Lung microvascular endothelial cell (primary cell): ENCODE results near the gene TFPT. TPM values are rescaled to one million over a fixed set of nuclear protein-coding genes. Genes with fewer than 3 reads are reported as not detected.
"Not testable (repeated sequence)": the region's sequence is repeated elsewhere in the genome, so short reads cannot be mapped to it uniquely, and the experiment has no call there.

Experiments used
- DNase-seq, 2 donors: peaks; one replicate each; pipeline versions ENCODE4 v3.0.0 to v3.0.0-alpha.2; 2010; ENCODE audit warnings: low read depth in 2 of 2
- total RNA-seq: library from RNA; depleted of rRNA; stranded (reverse); fragments of >200 nt; gene quantifications from 2 replicates; pipeline ENCODE4 v1.2.1, GENCODE V29; 2014

The TFPT gene
- total RNA-seq, 1 donor from 2014 or later: 27.4 TPM

DNA sequence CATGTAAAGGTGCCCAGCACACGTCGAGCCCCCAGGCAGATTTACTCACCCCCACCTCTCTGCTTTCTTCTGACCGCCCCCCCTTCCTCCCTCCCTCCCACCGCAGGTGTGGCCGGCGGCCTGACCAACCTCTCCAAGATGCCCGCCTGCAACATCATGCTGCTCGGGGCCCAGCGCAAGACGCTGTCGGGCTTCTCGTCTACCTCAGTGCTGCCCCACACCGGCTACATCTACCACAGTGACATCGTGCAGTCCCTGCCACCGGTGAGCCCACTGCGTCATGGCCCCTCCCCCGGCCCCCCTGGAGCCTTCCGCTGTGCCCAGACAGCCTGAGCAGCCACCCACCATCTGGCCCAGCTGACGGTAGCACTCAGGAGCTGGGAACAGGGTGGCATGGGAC lies 8.9 kb upstream of the TFPT start:
- no peak for DNase-seq

DNA sequence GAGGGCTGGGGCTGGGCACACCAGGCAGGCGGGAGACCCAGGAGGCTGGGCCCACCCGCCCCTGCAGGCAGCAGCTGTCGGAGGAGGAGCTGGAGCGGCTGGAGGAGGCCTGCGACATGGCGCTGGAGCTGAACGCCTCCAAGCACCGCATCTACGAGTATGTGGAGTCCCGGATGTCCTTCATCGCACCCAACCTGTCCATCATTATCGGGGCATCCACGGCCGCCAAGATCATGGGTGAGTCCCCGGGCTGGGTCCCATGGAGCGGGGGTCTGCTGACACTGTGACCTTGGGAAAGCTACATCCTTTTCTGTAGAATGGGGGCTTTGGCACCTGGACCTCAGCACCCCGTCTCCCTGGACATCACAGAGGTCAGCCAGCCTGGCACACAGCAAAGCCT lies 8.2 kb upstream of the TFPT start:
- no peak for DNase-seq

DNA sequence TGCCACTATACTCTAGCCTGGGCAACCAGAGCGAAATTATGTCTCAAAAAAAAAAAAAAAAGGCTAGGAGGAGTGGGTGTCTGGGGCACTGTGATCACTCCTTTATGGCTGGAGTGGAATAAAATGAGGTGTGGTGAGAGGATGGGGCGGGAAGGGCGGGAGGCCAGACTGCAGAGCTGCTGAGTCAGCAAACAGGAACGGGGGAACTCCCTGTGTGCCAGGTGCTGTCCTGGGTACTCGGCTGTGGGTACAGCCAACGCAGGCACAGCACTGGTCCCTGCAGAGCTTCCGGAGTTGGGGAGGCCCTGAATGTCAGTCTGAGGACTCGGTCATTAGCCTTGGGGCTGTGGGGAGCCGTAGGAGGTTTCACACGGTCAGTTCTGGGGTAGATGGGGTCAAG lies 5.8 kb upstream of the TFPT start:
- DNase-seq: no peak

DNA sequence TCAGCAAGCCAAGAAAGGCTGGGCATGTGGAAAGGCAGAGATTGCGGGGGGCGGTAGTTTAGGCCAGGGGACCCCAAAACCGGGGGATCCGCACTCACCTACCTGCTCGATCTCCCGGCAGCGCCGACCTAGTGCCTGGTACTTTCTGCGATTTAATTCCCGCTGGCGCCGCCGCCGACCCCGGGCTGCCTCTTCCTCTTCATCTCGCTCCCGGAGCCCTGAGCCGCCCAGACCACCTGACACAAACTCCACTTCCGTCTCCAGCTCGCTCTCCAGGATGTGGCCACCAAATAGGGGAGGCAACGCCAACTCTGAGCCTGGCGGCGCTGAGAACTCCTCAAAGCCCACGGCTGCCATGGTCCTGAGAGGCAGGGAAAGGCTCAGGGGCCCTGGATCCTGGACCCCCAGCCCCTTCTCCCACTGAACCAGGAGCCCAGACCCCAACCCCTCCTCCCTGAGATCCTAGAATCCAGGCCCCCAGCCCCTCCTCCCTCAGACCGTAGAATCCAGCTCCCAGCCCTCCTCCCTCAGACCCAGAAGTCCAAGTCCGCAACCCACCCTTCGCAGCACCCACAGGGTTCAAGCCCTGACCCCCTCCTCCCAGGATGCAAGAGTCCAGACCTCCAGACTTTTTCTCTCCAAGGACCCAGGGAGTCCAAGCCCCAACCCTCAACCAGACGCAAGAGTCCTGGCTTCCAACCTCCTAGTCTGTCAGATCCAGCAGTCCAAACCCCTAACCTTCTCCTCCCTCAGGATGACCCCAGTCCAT lies 933 bp downstream of the TFPT start:
- peak; percentile 70 to 72 for DNase-seq

DNA sequence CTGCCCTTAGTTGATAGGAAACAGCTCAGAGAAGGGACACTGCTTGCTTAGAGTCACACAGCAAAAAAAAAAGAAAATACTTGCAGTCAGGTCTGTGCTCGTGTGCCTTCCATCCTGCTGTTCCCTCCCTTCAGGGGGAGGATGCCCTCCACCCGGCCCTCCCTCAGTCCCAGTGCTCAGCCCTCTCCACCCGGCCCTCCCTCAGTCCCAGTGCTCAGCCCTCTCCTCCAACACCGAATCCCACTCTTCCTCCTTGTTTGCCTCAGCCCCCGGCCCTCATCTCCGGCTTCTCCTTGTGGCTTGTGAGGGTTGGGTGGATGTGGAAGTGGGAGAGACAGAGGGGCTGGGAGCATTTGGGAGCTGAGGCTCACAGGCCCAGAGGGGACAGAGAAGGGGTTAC lies 5.8 kb downstream of the TFPT start:
- DNase-seq: no peak

DNA sequence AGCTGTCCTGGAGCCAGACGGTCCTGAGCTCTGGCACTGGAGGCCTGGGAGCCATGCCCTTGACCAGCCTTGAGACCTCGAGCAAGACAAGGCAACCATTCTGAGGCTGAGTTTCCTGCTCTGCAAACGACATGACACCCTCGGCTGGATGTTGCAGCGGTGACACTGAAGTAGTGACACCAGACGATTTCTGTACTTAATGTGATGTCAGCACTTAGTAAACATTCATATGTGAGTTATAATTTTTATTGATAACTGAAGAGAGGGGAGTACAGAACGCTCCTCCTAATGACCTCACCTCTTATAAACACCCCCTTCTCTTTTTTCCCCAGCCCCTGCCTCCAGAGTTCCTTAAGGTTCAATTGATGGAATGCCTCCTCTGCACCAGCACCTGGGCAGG lies 7.0 kb downstream of the TFPT start:
- no peak for DNase-seq

DNA sequence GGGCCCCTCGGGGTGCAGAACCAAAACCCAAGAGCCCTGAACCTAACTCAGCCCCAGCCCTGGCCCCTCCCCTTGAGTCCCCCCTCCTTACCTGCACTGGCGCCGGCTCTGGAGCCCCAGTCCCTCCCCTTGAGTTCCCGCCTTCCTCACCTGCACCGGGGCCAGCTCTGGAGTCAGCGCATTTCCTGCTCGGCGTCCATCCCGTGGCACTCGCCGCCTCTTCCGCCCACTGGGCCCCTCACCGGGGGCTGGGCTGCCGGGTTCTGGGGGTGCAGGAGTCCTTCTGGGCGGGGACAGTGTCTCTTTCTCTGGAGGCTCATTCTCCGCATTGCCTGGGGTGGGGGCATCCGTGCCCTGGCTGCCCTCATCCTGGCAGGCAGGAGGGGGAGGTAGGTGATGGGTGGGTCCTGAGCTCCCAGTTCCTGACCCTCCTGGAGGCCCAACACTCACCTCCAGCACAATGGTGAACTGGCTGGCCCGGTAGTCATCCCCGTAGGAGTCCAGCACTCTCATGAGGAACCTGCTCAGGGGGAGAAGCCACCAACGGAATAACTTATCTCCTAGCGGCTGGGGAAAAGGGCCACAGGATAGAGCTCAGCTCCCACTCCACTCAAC lies 7.5 kb downstream of the TFPT start:
- DNase-seq: no peak

DNA sequence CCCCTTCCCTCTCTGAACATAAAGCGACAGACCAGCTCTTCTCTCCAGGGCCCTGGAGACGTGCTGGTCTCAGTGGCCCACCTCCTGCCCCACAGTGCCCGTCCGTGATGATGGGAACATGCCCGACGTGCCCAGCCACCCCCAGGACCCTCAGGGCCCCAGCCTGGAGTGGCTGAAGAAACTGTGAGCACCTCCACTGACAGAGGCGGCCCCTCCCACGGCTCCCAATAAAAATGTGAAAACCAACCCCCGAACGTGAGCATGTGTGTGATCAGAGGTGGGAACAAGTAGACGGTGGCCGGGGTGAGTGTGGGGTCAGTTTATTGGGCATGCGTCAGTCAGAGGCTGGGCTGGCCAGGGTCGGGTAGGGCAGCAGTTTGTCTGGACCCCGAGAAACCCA lies 8.7 kb downstream of the TFPT start:
- DNase-seq: no peak

DNA sequence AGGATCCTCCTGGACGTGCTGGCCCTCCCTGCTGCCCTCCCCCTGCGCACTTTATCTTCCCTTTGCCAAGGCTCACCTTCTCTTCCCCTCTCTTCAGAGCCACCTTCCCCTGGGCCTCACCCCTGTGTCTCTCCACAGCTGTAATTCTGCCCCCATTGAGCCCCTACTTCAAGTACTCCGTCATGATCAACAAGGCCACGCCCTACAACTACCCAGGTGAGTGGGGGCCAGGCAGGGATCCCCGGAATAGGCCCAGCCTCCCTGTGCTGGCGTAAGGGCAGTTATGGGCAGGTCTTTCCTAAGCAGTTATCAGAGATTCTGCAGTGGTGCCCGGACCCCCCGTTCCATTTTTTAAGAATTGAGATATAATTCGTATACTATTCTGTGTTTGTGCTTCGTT lies 9.7 kb downstream of the TFPT start:
- DNase-seq: no peak

DNA sequence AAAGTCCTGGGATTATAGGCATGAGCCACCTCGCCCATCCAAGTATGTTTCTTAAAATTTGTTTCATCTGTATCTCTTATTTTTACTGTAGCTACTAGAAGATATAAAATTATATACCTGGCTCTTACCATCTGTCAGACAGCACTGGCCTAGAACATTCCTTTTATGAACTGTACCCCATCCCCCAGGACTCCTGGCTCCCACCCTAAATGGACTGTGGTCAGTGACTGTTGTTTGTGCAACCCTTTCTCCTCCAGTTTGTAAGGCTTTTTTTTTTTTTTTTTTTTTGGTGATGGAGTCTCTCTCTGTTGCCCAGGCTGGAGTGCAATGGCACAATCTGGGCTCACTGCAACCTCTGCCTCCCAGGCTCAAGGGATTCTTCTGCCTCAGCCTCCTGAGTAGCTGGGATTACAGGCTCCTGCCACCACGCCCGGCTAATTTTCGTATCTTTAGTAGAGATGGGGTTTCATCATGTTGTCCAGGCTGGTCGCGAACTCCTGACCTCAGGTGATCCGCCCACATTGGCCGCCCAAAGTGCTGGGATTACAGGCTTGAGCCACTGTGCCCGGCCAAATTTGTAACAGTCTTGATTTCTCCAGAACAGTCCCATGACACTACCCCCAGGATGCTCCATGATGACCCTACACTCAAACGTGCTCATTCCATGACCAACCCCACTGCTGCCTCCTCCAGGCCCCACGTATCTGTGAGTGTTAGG lies 10.3 kb downstream of the TFPT start:
- no peak for DNase-seq

DNA sequence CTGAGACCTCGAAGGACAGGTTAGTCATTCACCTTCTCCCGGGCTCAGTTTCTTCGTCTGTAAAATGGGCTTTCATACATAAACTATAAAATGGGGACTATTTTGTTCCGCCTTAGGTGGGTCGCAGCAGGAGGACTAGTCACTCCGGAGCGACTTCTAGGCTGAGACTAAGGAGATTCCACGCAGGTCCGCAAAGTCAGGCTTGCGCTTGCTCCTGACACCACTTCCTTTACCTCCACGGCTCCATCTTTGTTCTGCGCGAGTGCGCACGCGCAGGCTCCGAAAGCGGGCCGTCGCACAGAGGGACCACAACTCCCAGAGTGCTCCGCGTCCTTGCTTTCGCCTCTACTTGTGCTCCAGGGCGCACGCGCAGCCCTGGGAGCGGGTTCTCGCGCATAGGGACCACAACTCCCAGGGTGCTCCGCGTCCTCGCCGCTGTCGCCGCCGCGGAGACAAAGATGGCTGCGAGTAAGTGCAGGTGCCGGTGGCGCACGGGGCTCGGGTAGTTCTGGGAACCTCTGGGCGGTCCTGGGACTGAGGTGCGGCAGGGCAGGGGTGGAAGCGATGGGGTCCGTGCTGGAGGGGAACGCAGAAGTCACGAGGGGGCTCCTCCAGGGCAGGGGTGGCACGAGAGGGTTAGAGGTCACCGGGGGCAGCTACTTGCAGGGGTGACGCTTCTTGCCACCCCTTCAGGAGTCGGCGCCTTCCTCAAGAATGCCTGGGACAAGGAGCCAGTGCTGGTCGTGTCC lies 12.9 kb downstream of the TFPT start, which contains the start of gene NDUFA3:
Gene NDUFA3 (plus strand): TSS at position 435 of the 749 bp plus-strand sequence. CDS start 24 bp downstream, at position 459.
- DNase-seq: peak; percentile 99

DNA sequence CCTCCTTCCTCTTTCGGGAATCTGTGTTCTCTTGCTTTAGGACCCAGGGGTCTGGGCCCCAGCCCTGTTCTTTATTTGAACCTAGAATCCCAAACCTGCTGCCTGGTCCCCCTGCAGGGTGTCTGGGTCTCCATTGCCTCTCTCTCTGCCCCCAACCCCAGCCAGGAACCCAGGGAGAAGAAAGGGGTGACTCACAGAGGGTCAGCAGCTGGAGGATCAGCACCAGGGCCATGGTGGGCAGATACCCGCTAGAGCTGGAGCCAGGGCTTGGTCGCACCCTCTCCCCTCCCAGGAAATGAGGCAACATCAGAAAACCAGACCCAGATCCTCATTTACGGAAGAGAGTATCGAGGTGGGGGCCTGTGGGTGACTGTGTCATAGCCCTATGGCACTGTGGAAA lies 14.9 kb downstream of the TFPT start, which contains the start of gene OSCAR:
Gene OSCAR (minus strand): TSS at position 243 of the 400 bp plus-strand sequence. CDS start 11 bp downstream, at position 232.
- DNase-seq: no peak

DNA sequence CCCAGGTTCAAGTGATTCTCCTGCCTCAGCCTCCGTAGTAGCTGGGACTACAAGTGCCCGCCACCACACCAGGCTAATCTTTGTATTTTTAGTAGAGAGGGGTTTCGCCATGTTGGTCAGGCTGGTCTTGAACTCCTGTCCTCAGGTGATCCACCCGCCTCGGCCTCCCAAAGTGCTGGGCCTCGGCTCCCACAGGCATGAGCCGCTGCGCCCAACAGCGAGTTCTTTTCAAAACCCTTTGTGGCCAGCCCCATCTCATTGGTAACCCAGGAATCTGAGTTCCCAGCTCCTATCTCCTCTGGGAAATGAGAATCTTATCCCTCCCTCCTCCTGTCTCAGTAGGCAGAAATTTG lies 15.6 kb downstream of the TFPT start:
- not testable (repeated sequence) for DNase-seq

DNA sequence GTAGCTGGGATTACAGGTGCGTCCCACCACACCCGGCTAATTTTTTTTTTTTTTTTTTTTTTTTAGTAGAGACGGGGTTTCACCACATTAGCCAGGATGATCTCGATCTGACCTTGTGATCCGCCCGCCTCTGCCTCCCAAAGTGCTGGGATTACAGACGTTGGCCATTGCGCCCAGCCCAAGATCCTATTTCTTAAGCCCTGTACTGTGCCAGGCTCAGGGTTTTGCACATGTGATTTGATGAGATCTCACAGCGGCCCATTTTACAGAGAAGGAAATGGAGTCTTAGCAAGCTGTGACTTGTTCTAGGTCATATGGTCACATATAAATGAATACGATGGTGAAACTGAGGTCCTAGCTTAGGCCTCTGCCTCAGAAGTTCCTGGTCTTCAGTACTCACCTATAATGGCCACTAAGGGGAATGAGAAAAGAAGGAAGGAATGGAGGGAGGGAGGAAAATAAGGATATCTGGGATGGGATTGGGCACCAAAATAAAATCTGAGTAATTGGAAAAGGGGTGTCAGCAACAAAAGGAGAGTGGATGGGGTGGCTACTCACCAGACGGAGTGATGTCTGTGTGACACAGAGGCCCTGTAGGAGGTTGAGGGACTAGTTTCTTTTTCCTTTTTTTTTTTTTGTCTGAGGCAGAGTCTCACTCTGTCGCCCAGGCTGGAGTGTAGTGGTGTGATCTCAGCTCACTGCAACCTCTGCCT lies 16.1 kb downstream of the TFPT start:
- no peak for DNase-seq

DNA sequence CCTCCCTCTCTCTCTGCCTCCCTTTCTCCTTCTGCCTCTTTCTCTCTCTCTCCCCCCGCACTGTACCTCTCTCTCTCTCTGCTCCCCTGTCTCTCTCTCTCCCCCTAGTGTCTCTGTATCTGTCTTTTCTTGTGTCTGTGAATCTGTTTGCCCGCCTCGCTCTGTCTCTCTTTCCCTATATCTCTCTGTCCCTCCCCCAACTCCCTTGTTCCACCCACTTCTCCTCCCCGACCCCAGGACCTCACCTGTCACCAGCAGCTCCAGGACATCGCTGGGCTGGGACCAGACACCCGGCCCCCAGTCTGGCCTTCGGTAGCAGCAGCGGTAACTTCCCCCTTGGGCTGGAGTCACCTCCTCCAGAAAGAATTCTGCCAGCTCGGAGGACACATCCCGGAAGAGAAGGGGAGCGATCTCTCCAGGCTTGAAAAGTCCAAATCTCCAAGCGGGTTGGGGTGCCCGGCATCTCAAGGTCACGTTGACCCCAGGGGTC lies 18.8 kb downstream of the TFPT start:
- peak in 1 of 2 donors; percentile 19 for DNase-seq

DNA sequence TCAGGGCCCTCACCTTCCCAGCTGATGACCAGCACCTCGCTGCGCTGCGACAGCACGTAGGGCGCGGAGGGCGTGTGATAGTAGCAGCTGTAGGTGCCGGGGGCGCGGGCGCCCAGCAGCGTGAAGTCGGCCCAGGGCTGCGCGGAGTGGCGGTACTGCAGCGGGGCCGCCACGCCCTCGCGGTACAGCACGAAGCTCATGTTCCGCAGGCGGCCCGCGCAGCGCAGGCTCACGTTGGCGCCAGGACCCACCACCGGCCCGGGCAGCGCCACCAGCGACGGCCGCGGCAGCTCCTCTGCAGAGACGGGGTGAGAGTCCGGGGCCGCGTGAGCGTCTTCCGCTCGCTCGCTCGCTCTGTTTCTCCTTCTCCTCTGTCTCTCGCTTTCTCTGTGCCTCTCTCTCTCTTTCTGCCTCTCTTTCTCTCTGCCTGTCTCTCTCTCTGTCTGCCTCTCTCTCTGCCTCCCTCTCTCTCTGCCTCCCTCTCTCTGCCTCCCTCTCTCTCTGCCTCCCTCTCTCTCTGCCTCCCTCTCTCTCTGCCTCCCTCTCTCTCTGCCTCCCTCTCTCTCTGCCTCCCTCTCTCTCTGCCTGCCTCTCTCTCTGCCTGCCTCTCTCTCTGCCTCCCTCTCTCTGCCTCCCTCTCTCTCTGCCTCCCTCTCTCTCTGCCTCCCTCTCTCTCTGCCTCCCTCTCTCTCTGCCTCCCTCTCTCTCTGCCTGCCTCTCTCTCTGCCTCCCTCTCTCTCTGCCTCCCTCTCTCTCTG lies 19.4 kb downstream of the TFPT start:
- peak; percentile 40 to 48 for DNase-seq

DNA sequence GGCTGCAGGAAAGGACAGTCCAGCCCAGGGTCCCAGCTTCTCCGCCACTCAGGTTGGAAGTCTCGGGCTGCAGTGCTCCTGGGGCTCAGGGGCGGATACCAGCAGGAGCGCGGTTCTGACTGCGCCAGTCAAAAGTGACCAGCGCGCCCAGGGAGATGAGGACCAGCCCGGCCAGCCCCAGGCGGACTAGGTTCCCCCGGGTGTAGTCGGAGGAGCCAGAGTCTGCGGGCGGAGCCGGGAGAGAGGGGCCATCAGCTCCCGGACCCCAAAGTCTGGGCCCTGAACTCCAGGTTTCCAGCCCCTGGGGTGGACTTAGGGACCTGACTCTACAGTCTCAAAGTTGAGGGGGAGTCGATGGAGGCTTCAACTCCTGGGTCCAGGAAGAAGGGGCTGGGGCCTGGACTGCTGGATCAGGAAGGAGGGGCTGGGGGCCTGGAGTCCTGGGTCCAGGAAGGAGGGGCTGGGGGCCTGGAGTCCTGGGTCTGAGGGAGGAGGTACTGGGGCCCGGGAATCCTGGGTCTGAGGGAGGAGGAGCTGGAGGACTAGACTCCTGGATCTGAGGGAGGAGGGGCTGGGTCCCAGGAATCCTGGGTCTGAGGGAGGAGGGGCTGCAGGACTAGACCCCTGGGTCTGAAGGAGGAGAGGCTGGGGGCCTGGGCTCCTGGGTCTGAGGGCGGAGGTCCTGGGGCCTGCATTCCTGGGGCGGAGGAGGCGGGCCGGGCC lies 20.2 kb downstream of the TFPT start:
- DNase-seq: no peak

DNA sequence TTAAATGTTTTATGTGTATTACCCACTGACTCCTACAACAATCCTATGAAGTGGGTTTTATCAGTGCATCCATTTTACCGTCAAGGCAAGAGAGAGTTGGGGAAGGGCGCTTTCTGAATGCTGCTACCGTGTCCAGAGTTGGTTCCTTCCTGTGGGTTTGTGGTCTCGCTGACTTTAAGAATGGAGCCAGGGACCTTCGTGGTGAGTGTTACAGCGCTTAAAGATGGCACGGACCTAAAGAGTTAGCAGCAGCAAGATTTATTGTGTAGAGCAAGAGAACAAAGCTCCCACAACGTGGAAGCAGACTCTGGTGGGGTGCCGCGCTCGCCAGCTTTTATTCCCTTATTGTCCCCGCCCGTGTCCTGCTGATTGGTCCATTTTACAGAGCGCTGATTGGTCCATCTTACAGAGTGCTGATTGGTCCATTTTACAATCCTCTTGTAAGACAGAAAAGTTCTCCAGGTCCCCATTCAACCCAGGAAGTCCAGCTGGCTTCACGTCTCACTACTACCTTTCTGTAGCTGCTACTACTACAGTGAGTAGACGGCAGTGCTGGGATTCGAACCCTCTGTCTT lies 20.9 kb downstream of the TFPT start:
- no peak for DNase-seq

DNA sequence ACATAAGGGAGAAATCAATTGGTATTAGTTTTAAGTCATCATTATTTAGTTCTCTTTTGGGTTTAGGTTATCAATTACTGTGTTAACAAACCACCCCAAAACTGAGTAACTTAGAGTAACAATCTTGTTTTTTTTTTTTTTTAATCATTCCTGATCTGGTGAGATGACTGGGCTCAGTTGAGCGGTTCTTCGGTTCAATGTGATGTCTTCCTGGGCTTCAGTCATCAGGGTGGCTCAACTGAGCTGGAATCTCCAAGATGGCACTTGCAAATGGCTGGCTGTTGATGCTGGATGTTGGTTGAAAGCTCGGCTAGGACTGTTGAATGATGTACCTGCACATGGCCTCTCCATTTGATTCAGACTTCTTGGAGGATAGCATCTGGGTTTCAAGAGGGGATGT lies 31.0 kb downstream of the TFPT start:
- no peak for DNase-seq
